ENCODE measurements around the gene PPP1R37. TPM values are rescaled to one million over a fixed set of nuclear protein-coding genes. Genes with fewer than 3 reads are reported as not detected.

The PPP1R37 gene
- polyA plus RNA-seq, 1 donor from 2014 or later: 53.7 TPM

GRCh38 chr19:45151320-45151719 is 58.3 kb downstream of the PPP1R37 start:
- no peaks in the 10 kb centered on the region for H3K79me2 ChIP-seq (replicated peaks; ENCODE audit: insufficient read depth, low read length)
- TF ChIP-seq EP300 (conservative IDR thresholded peaks at IDR 0.05; ENCODE audit: poor library complexity, severe bottlenecking) (no peak), MXI1 (conservative IDR thresholded peaks at IDR 0.05; ENCODE audit: poor library complexity, severe bottlenecking) (no peak), TAF1 (IDR thresholded peaks at IDR 0.05; ENCODE audit: low read depth) (no peak), CTCF (IDR thresholded peaks at IDR 0.05; ENCODE audit: poor library complexity, severe bottlenecking) (no peak), REST (IDR thresholded peaks at IDR 0.05; ENCODE audit: borderline replicate concordance) (no peak), SMC3 (conservative IDR thresholded peaks at IDR 0.05; ENCODE audit: poor library complexity) (no peak), EZH2 (IDR thresholded peaks at IDR 0.05; ENCODE audit: borderline replicate concordance, insufficient read depth, low read length, poor library complexity, severe bottlenecking) (no peak), RAD21 (conservative IDR thresholded peaks at IDR 0.05) (no peak), POLR2AphosphoS5 (IDR thresholded peaks at IDR 0.05) (no peak)
- H3K36me3 ChIP-seq (ENCODE audit: insufficient read depth, low read length): no peaks in the 10 kb centered on the region
- H4K20me1 ChIP-seq (ENCODE audit: insufficient read depth): no peaks in the 10 kb centered on the region
- H3K9me2 ChIP-seq (ENCODE audit: insufficient read depth, low read length): no peaks in the 10 kb centered on the region
- peaks cover 24% of the 10 kb centered on the region for H3K27me3 ChIP-seq (ENCODE audit: insufficient read depth, low read depth, low read length)
- H3K4me2 ChIP-seq (ENCODE audit: low read length): no peak overlapping the region
- H3K4me3 ChIP-seq (ENCODE audit: low read length): no peak overlapping the region
- H3F3A ChIP-seq (ENCODE audit: insufficient read depth, low read length, poor library complexity, severe bottlenecking): no peaks in the 10 kb centered on the region
- no peak overlapping the region for H3K9ac ChIP-seq (ENCODE audit: low read length)
- H3K27ac ChIP-seq (ENCODE audit: low read length): no peak overlapping the region
- no peaks in the 10 kb centered on the region for H3K9me3 ChIP-seq (ENCODE audit: low read length)
- H2AFZ ChIP-seq (ENCODE audit: low read depth, low read length): no peak overlapping the region

- H2AFZ ChIP-seq (ENCODE audit: low read depth, low read length): no peak overlapping the region
- H3K9me2 ChIP-seq (ENCODE audit: insufficient read depth, low read length): no peaks in the 10 kb centered on the region
- peak overlapping the region; percentile 43 for H3K4me3 ChIP-seq (ENCODE audit: low read length)
- H3K9ac ChIP-seq (ENCODE audit: low read length): no peak overlapping the region
- TF ChIP-seq MXI1 (conservative IDR thresholded peaks at IDR 0.05; ENCODE audit: poor library complexity, severe bottlenecking): no peak
- H3K27ac ChIP-seq (ENCODE audit: low read length): no peak overlapping the region
- no peaks in the 10 kb centered on the region for H3F3A ChIP-seq (ENCODE audit: insufficient read depth, low read length, poor library complexity, severe bottlenecking)
- no peak overlapping the region for H3K4me2 ChIP-seq (ENCODE audit: low read length)
- H4K20me1 ChIP-seq (ENCODE audit: insufficient read depth): no peaks in the 10 kb centered on the region
- H3K27me3 ChIP-seq (ENCODE audit: insufficient read depth, low read depth, low read length): peaks cover 24% of the 10 kb centered on the region
- no peaks in the 10 kb centered on the region for H3K79me2 ChIP-seq (replicated peaks; ENCODE audit: insufficient read depth, low read length)
- H3K36me3 ChIP-seq (ENCODE audit: insufficient read depth, low read length): no peaks in the 10 kb centered on the region
- no peaks in the 10 kb centered on the region for H3K9me3 ChIP-seq (ENCODE audit: low read length)
Measured at GRCh38 chr19:45151821-45152503, 59.0 kb downstream of the PPP1R37 start.
